ENCODE results near the gene LIPG.
"Not testable (repeated sequence)": the region's sequence is repeated elsewhere in the genome, so short reads cannot be mapped to it uniquely, and the experiment has no call there.

LIPG gene

GRCh38 chr18:49579041-49579440 lies 17.2 kb downstream of the LIPG start:
- DNase-seq: not testable (repeated sequence)

DNA sequence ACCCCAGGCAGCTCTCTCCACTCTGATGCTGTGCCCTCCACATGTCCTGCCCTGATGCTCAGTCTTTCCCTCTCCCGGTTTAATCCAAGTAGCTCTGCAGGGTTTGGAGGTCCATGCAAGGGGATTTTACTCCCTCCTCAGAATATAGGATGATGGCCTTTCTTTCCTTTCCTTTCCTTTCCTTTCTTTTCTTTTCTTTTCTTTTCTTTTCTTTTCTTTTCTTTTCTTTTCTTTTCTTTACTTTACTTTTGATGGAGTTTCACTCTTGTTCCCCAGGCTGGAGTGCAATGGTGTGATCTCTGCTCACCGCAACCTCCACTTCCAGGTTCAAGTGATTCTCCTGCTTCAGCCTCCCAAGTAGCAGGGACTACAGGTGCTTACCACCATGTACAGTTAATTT lies 17.7 kb downstream of the LIPG start:
- DNase-seq: not testable (repeated sequence)

DNA sequence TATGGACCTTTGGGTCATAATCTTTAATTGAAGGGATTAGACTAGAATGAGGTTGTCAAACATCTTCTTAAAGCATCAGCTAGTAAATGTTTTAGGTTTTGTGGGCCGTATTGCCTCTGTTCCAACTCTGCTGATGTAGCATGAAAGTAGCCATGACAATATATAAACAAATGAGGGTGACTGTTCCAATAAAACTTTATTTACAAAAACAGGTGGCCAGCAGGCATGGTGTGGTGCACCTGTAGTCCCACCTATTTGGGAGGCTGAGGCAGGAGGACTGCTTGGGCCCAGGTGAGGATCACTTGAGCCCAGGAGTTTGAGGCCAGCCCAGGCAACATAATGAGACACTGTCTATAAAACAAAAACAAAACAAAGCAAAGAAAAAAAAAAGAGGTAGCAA lies 18.4 kb downstream of the LIPG start:
- DNase-seq: no peak

GRCh38 chr18:49581371-49581770 lies 19.5 kb downstream of the LIPG start:
- DNase-seq: no peak

- DNase-seq: no peak
Observed at GRCh38 chr18:49582579-49582978, 20.7 kb downstream of the LIPG start.

GRCh38 chr18:49584394-49584793 lies 22.5 kb downstream of the LIPG start:
- DNase-seq: no peak

DNA sequence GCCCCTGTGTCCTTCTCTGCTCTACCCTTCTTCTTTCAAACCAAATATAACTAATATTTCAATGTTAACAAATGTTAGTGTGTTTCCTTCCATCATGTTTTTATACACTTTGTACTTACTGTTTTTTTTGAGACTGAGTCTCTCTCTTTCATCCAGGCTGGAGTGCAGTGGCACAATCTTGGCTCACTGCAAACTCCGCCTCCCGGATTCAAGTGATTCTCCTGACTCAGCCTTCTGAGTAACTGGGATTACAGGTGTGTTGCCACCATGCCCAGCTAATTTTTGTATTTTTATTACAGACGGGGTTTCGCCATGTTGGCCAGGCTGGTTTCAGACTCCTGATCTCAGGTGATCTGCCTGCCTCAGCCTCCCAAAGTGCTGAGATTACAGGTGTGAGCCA lies 23.1 kb downstream of the LIPG start:
- not testable (repeated sequence) for DNase-seq

DNA sequence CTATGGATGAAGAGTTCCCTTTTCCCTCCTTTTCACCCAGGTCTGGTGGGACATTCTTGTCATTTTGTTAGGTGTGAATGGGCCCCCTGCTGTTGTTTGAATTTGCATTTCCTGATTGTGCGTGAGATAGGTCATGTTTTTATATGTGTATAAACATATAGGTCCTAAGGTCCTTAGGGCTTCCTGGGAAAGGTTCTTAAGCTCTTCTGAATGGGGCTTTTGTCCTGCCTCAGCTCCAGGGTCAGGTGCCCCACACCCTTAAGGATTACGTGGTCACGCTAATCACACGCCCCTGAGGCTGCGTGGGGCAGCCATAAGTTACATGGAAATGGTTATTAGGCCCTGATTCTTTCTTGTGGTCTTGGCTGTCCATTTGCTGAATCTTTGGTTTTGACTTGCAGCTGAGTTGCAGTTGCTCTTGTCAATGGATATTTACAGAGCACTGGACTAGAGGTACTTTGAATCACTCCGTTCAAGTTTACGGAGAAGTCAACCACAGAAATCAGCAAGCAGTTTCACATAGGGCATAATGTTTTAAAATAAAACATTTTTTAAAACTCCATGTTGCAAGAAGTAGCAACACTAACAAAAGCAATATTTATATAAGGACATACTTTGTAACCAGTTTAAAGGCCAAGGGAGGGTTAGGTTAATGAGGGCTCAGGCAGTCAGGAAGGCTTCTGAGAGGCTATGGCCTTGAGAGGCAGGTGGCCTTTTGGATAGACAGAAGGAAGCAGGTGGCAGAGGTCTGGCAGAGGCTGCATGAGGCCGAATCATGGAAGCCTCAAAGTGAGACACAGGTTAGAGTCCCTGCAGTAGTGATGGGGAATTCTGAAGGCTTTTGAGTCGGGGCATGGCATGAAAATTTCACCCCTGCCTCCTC lies 24.2 kb downstream of the LIPG start:
- no peak for DNase-seq

- DNase-seq: no peak
Observed at GRCh38 chr18:49588171-49588570, 26.3 kb downstream of the LIPG start.

- no peak for DNase-seq
Observed at GRCh38 chr18:49588971-49589370, 27.1 kb downstream of the LIPG start.

DNA sequence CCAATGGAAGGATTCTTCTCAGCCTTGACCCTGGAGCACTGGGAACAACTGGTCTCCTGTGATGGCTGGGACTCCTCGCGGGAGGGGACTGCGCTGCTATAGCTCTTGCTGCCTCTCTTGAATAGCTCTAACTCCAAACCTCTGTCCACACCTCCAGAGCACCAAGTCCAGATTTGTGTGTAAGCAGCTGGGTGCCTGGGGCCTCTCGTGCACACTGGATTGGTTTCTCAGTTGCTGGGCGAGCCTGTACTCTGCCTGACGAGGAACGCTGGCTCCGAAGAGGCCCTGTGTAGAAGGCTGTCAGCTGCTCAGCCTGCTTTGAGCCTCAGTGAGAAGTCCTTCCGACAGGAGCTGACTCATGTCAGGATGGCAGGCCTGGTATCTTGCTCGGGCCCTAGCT lies 28.8 kb downstream of the LIPG start:
- no peak for DNase-seq

DNA sequence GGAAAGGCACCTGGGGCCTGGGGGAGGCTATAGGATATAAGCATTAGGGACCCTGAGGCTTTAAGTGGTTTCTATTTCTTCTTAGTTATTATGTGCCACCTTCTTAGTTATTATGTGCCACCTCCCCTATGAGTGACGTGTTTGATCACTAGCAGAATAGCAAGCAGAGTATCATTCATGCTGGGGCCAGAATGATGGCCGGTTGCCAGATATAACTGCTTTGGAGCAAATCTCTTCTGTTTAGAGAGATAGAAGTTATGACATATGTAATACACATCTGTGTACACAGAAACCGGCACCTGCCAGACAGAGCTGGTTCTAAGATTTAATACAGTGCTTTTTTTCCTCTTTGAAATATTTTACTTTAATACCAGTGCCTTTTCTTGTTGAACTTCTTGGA lies 29.4 kb downstream of the LIPG start:
- DNase-seq: no peak

- DNase-seq: no peak
Observed at GRCh38 chr18:49591775-49592174, 29.9 kb downstream of the LIPG start.

DNA sequence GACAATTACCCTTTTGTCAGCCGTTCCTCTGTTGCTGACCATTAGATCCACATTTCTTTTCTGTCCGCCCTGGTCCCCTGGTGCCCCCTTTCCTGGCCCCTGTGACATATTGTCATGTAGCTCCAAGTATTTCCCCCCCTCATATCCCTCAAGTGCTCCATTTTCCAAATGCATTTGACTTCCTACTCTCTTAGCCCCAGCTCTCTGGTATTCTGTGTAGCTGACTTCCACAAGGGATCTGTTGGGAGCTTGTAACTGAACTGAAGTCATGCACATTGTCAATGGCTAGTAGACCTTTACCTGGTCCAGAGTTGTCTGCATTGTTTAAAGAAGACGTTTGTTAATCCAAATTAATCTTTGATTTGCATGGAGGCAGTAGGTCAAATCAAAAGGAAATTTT lies 34.8 kb downstream of the LIPG start:
- DNase-seq: no peak

DNA sequence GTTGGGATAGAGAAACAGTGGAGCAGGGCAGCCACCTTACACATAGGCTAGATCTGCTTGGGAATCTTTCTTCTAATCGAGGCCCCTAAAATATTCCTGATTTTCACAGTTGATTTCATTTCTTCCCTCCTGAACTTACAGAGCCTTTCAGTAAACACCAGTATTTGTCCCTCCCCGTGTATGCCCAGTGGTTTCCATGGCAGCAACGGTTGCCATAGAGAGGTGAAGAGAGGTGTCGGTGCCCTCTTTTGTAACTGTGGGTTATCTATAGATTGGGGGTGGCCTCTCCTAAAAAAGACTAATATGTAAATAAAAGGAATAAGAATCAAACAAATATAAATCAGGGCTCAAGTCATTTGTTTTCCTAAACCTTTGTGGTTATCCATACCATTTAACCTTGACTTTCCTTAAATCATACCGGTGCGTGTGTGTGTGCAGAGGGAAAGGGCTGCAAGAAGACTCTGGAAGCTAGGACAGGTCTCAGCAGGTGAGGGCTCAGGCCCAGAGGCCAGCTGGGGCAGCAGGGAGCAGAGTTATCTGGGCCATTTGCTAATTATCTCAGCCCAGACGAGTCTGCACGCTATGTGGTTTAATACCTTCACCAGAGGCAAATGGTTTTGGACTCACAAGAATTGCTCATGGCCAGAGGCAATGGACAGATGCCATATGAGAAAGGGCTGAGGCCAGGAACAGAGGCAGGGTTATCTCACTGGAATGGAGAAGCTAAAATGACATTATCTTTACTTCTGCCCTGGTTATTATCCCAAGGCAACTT lies 35.5 kb downstream of the LIPG start:
- no peak for DNase-seq

DNA sequence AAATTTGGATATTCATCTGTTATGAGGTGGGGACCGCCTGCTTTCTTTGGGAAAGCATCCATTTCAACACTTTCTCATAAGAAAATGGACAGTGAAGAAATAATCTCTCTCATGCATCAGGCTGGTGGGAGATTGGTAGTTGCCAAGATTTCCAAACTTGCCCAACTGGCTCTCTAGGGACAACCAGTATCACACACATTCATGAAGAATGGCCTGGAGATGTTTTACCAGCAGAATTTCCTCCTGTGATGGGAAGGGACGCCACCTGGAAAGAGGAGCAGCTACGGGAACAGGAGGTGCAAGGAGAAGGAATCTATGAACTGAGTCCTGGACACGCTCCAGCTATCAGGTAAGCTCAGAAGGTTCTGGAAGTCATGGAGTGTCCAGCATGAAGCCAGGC lies 39.4 kb downstream of the LIPG start:
- no peak for DNase-seq

- DNase-seq: no peak
Observed at GRCh38 chr18:49608366-49609255, 46.8 kb downstream of the LIPG start.

DNA sequence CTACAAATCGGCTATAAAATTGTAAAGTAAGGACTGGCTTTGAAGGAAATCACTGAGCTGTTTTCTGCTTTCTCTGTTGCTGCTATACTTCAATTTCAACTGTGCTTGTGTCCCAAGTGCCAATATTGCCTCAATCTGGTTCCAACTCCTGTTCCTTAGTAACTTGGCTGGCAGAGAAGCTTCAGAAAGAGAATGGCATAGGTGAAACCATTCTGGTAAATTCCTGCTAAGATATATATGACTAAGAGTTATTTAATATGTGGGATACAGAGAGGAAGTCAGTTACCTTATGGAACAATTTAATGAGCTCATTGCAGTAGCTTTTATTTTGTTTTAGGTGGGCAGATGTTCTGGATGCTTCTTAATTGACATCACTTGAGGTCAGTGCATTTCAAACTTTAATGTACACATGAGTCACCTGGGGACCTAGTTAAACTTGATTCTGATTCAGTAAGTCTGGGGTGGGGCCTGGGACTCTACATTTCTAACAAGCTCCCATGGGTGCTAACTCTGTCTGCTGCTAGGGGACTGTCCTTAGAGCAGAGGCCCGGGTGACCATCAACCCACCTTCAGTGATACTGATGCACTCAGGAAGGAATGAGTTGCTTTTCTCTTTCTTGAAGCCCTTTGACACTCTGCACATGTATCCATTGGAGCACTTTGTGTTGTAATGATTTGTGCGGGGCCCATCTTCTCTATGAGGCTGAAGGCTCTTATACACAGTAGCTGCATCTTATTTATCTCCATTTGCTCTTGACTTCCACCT lies 47.6 kb downstream of the LIPG start:
- DNase-seq: no peak

- DNase-seq: no peak
Observed at GRCh38 chr18:49610022-49610445, 48.2 kb downstream of the LIPG start.

DNA sequence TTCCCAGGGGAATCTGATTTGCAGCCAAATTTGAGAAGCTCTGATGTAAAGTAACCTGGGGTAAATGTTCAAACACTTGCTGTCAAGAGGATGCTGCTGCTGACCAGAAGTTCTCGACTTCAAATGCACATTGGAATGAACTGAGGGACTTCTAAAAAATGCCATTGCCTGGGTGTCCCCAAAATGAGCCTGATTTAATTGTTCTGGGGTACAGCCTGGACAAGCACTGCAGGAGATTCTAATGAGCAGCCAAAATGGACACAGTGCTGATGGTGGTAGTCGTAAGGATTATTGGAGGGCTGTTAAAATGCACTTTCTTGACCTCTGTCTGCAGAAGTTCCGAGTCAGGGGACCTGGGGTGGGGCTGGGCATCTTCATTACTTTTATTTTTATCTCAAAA lies 49.5 kb downstream of the LIPG start:
- DNase-seq: no peak

GRCh38 chr18:49612515-49613033 lies 50.7 kb downstream of the LIPG start:
- no peak for DNase-seq

DNA sequence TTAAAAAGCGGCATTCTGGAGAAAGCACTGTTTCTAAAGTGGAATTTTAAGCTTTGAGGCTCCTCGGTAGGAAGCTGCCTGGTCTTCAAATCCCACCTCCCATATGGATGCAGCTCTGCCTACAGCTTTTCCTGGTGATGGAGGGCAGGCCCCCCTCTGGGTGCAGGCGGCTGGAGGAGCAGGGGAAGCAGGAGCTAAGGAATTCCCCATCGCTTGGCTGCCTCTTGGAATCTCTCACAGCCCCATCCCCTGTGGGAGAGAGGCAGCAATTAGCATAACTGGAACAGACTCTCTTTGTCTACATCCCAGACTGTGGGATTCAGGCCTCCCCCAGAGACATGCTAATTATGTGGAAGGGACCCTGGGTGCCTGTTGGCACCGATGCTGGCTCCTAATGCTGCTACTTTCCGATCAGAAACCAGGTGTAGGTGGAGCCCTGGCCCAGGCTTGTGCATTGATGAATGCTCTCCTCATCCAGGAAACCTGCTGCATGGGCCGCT lies 51.3 kb downstream of the LIPG start:
- peak in 1 of 2 donors; percentile 33 for DNase-seq

Data from hippocampal formation (tissue), 2 donors.